MV-4-11 (cell line): ENCODE measurements around the gene TAAR2.
"Not testable (repeated sequence)": the region's sequence is repeated elsewhere in the genome, so short reads cannot be mapped to it uniquely, and the experiment has no call there.

Experiments
- DNase-seq: peaks from one replicate; lab custom pipeline; 2025; lab: John Stamatoyannopoulos, UW

Gene TAAR2

DNA sequence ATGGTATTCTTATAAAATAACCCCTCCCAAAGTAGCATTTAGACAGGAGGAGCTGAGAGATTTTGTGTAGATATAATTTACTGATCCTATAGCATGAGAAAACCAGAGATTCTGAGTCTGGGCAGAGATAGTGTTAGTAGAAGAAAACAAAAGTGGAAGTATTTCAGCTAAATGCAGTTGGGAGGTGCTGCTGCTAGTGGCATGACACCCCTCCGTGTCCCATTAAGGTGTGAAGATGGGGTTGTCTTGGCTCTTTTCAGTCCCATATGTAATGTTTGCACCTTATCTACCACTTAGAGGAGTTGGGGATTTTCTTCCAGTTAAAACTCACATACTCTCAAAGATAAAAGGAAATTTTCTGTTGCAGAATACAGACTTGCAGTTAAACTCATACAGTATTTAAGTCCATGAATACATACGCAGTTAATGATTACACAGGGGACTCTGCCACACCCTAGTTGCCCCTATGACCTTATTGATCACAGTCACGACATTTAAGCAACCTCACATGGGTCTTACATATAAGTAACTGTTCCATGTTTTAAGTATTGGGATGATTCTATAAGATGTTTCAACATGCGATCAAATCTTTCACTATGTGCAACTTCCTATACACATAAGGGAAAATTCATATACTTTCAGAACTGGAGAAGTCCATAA lies 11.5 kb downstream of the TAAR2 start:
- no peak for DNase-seq

DNA sequence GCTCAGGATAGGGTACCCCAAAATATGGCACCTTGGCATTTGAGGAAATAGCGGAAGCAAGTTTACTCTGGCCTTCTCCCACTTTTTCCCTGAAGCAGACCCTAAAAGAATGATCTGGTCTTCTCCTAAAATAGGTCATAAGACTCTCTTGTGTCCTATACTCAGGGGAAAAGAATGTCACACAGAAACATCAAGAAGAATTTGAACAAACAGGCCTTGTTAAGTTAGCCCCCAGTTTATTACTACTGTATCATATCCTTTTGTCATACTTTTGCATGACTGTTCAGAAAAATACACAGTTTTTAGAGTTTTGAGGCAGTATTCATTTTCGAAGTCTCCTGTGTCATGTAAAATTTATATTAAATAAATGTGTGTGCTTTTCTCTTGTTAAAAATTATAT lies 12.5 kb downstream of the TAAR2 start:
- no peak for DNase-seq

DNA sequence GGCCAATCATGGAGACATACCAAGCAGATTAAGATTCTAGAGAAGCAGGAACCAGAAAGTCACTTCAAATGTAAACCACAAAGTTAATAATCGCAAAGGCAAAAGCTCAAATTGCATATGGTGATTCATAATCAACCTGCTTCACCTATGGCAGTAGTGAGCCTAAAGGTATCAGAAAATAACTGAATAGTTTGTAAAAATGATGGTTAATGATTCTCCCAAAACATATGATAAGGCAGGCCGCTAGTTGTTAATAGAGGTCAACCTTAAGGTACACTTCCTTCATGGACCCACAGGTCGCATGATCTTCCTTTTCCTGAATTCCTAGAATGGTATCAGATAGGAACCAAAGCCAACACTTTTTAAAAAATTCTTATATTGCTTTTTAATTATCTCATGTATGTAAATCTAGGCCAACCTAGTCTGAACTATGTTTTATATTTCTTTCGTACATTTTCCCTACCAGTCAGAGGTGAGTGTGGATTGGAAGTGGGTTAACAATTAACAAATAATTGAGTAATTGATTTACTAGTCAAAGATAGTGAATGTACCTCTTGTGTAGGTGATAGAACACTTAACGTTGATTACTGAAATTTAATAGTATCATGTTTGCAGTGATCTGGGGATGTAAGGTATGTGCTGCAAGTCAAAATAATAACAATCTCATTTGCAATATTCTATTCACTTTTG lies 16.4 kb downstream of the TAAR2 start:
- no peak for DNase-seq

DNA sequence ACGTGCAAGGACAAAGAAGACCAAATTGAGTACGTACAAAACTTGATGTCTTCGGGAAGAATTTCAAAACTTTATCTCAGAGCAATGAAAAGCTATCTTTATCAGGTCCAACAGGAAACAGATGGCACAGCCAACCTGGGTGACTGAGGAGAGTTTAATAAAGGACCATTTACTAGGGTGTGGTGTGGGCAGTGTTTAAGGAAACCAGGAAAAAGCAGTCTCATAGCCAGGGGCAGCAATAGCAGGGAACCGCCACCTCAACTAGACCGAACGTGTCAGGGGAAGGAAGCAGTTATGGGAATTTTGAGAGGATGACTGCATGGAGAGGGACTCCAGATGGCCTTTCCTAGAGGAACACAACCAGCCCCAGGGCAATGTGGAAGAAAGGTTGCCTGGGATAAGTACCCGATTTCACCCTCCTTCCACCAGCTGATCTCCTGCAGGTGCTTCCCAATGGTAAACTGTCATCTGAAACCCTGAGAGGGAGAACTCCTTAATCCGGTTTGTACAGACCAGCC lies 19.4 kb downstream of the TAAR2 start:
- DNase-seq: no peak

DNA sequence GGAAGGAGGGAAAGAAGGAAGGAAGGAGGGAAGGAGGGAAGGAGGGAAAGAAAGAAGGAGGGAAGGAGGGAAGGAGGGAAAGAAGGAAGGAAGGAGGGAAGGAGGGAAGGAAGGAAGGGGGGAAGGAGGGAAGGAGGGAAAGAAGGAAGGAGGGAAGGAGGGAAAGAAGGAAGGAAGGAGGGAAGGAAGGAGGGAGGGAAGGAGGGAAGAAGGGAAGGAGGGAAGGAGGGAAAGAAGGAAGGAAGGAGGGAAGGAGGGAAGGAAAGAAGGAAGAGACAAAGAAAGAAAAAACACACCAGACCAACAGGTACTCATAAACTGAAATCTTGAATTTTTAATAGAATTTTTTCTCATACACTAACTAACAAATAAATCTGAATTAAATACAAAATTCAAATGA lies 23.2 kb downstream of the TAAR2 start:
- not testable (repeated sequence) for DNase-seq

DNA sequence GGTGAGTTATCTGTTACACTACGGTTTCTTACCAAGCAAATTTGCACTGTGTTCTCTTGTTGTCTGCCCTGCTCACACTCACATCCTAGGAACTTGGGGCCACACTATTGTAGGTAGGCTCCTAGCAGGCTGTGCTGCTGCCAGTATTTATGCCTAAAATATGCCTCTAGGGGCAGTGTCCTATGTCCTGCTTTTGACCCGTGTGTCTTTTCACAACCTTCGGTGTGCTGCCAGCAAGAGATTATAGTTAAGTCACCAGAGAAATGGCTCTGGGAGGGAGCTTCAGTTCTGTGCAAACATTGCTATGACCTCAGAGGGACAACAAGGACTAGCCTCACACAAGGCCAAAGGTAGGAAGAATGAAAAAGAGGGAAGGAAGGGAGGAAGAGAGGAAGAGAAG lies 25.6 kb downstream of the TAAR2 start:
- DNase-seq: peak; percentile 30

DNA sequence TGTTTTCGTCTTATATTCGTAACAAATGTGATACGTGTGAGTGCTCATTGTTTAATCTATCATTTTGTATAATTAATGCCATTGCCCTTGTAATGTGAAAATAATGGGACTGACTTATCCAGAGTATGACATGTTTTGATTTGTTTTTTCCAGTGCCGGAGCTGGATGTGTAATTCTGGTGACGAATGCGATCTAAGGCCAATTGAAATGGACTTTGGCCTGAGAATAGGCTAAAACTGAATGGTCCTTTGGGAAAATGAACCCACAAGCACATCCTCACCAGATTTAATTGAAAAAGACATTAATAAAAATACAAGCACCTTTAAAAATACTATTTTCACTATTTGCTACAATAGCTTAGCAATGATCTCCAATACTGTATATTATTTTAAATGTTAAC lies 27.9 kb downstream of the TAAR2 start:
- no peak for DNase-seq

DNA sequence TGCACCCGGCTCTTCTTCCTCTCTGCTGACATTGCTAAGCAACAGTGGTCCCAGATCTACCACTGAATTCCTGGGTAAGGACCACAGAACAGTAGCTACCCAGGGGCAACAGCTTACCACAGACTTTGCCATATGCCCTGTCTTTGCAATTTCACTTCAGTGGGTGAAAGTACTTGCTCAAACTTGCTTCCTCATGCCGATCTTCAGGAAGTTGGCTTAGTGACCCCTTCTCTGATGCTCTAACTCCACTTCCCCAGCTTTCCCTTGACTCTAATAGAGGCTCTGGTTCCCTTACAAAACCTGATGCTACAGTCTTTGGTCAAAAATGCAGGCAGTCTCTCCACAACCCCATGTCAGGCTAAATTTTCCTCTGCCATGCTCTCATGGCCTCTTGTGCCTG lies 31.2 kb downstream of the TAAR2 start:
- peak; percentile 95 for DNase-seq

DNA sequence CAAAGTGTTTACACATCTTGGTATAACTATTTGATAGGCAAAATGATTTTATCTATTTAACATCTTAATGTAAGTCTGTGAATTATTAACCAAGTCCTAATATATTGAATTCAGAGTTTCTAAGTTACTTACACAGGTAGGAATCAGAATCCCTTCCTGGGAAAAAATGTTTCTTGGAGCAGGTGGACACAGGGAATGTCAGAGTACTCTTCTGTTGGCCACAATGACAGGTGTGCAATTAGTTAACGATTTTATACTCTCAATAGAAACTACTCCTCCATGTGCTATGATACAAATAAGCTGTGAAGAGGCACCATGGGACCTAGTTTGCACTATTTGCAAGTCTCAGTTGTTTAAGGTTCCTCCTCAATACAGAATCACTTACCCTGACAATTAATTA lies 33.7 kb downstream of the TAAR2 start:
- no peak for DNase-seq

DNA sequence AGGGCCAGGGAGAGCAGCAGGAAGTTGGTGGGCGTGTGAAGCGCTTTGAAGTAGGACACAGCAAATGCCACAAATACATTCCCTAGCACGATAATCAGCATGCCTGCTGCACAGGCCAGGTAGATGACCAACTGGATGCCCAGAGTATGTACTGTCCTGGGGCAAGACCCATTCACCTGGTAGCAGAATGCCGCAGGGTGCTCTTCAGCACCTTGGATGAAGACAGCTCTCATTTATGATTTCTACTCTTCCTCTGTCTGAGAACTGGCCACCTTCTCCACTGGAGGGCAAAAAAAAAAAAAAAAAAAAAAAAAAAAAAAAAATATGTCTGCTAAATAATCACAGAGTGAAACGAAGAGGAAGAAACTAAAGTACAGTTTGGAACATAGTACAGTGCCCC lies 34.6 kb downstream of the TAAR2 start, which contains the start of gene TAAR5:
Gene TAAR5, minus strand, starts transcription at position 288 of the 400 bp plus-strand sequence. Its CDS starts 55 bp downstream, at position 233.
- no peak for DNase-seq

DNA sequence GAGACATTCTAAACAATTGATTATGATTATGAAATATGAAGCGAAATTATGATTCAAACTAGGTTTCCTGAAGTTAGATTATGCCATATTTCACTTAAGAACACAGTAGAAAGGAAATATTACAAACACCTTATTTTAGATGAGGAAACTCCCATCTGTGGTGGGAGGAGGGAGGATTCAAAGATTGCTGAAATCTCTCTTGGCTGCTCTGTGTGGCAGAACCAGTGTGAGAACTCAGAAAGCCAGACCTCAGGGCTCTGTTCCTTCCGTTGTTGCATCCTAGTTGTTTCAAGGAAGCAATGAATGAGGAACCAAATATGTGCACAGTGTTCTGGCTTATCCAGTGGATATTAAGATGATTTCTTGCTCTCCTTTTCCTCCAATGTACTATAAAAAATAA lies 36.7 kb downstream of the TAAR2 start:
- DNase-seq: peak; percentile 89

DNA sequence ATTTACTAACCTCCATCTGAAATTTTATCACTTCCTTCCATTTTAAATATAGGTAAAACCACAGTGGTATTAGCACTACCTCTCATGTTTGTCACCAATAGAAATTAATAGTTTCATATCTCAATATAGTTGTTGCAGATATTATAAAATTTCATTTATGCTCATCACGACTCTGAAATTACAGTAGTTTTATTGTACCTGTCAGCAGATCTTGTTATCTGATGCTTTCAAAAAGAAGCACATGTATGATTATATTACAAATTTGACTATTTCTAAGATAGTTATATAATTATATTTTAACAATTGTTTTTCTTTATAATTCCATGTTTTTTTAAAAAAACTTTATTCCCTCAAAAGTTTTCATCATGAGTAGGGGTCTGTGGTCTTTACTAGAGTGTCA lies 39.4 kb downstream of the TAAR2 start:
- no peak for DNase-seq

DNA sequence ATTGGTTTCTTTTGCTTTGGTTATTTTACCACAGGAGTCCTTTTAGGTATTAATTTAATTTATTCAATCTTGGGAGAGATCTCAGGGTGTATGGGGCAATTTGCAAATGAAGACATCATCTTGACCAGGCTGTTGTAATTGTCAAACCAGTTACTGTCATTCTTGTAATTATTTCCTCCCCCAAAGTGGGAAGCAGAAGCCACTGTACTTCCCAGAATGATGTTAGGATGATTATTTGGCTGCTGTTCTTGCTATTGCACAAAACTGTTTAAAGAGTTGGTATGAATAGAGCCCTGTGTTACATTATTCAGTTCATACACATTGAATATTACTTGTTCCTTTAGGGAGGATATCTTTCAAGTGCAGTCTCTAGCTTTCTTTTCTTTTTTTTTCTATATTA lies 52.3 kb downstream of the TAAR2 start:
- peak; percentile 11 for DNase-seq

DNA sequence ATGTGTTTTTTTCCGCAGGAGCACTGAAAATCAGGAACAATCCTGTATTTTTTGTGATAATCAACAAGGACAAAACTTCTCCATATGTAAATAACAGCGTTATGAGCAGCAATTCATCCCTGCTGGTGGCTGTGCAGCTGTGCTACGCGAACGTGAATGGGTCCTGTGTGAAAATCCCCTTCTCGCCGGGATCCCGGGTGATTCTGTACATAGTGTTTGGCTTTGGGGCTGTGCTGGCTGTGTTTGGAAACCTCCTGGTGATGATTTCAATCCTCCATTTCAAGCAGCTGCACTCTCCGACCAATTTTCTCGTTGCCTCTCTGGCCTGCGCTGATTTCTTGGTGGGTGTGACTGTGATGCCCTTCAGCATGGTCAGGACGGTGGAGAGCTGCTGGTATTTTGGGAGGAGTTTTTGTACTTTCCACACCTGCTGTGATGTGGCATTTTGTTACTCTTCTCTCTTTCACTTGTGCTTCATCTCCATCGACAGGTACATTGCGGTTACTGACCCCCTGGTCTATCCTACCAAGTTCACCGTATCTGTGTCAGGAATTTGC lies 53.8 kb downstream of the TAAR2 start, which contains the start of gene TAAR6:
Gene TAAR6, plus strand, starts transcription at position 102 of the 557 bp plus-strand sequence. Its CDS starts 0 bp downstream, at position 102.
- no peak for DNase-seq

DNA sequence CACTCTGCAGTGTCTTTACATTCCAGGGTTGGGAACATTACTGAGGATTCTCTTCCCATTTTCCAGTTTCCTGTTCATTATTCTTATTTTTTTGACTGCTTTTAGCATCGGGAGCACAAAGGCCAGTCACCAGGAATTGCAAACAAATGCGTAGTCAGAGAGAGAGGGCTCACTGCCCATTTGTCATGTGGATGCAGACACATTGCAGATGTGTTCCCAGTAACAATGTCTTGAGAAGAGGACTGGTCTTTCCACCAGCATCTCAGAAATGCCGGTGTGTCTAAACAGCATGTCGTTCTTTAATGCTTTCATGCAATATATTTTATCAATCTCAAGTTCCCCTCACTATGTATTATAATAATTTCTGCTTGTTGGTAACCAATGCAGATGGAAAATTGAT lies 54.9 kb downstream of the TAAR2 start:
- DNase-seq: no peak

DNA sequence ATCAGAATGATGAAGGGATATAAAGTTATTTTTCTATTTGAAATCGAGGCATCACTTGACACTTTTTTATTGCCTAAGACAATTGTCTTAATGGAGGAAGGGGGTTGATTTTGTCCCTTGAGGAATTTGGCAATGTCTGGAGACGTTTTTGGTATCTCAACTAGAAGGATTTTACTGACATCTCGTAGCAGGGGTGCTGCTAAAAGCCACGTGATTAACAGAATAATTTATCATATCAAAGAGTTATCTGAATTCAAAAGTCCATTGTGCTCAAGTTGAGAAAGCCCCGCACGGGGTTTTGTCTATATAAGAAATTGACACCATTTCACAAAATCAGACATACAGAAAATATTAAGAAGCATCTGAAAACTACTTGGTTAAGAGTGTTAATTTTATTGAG lies 55.5 kb downstream of the TAAR2 start:
- no peak for DNase-seq

DNA sequence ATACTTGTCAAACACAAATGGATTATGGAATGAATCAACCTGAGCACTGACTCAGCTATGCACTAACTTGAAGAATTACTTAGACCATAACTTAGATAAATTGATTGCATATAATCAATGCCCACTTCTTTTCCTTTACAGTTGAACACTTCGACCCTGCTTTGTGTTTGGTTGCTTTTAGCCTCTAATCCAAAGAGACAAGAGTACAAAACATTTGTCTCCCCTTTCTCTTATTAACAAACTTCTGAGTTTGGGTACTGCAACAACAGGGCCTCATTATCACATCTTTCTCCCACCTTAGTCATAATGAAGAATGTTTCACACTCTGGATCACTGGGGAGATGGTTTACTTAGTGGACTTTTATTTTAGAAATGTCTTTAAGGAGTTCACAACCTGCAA lies 56.5 kb downstream of the TAAR2 start:
- DNase-seq: no peak
